Peyer's patch (tissue), 4 donors: ENCODE data around the gene VMP1. TPM values are rescaled to one million over a fixed set of nuclear protein-coding genes. Genes with fewer than 3 reads are reported as not detected.

Experiments
- DNase-seq, 3 donors: peaks; one replicate each; pipeline ENCODE4 v3.0.0-alpha.2; 2017 to 2019
- H3K27ac ChIP-seq, 4 donors: fragments of 200-600 bp; sonication (generic); one replicate each; pipeline ENCODE4 v1.5.1; 2016 to 2019
- H3K27me3 ChIP-seq, 2 donors: fragments of 200-600 bp; sonication (generic); one replicate each; pipeline ENCODE4 v1.5.1; 2019
- H3K36me3 ChIP-seq, 3 donors: fragments of 200-600 bp; sonication (generic); one replicate each; pipeline ENCODE4 v1.5.1; 2016 to 2019
- H3K4me1 ChIP-seq, 4 donors: fragments of 200-600 bp; sonication (generic); one replicate each; pipeline ENCODE4 v1.5.1; 2016 to 2019
- H3K4me3 ChIP-seq, 4 donors: fragments of 200-600 bp; sonication (generic); 1 replicate in 3 of 4; 2 replicates in 1 of 4; pipeline ENCODE4 v1.5.1; 2016 to 2019; ENCODE audit warnings: mild to moderate bottlenecking in 1 of 4
- H3K9me3 ChIP-seq, 4 donors: fragments of 200-600 bp; sonication (generic); one replicate each; pipeline ENCODE4 v1.5.1; 2016 to 2019; ENCODE audit warnings: mild to moderate bottlenecking in 1 of 4
- POLR2A ChIP-seq, 2 donors: fragments of 450-650 bp; IDR thresholded peaks; one replicate each; pipeline ENCODE4 v1.5.1; 2017; ENCODE audit warnings: antibody characterized with exemption in 2 of 2, mild to moderate bottlenecking in 2 of 2, moderate library complexity in 2 of 2
- total RNA-seq, 4 donors: library from RNA; depleted of rRNA; stranded (reverse); fragments of >200 nt; gene quantifications; one replicate each; pipeline ENCODE4 v1.1.0, GENCODE V29; 2016
- TF ChIP-seq, protein P1 (sequence below), 6 experiments: fragments of 450-650 bp in 4 of 6; fragments of 200-600 bp in 2 of 6; sonication (generic) in 1 of 6; IDR thresholded peaks; one replicate each; pipeline ENCODE4 v1.5.1; 2017 to 2019; ENCODE audit warnings: antibody characterized with exemption in 6 of 6, mild to moderate bottlenecking in 3 of 6, moderate library complexity in 1 of 6

VMP1 gene
- total RNA-seq, 4 donors from 2014 or later = 228 to 366 (median 332) TPM

GRCh38 chr17:59719526-59719925 lies 12.1 kb downstream of the VMP1 start:
- Histone ChIP-seq H3K4me3 (no peak overlapping the region), H3K27ac (no peak overlapping the region), H3K4me1 (peaks cover 0 to 16% (median 0%) of the 10 kb centered on the region in 4 donors), H3K9me3 (no peaks in the 10 kb centered on the region), H3K27me3 (no peaks in the 10 kb centered on the region), H3K36me3 (no peaks in the 10 kb centered on the region)
- no peak for DNase-seq
- TF ChIP-seq, protein P1, sequence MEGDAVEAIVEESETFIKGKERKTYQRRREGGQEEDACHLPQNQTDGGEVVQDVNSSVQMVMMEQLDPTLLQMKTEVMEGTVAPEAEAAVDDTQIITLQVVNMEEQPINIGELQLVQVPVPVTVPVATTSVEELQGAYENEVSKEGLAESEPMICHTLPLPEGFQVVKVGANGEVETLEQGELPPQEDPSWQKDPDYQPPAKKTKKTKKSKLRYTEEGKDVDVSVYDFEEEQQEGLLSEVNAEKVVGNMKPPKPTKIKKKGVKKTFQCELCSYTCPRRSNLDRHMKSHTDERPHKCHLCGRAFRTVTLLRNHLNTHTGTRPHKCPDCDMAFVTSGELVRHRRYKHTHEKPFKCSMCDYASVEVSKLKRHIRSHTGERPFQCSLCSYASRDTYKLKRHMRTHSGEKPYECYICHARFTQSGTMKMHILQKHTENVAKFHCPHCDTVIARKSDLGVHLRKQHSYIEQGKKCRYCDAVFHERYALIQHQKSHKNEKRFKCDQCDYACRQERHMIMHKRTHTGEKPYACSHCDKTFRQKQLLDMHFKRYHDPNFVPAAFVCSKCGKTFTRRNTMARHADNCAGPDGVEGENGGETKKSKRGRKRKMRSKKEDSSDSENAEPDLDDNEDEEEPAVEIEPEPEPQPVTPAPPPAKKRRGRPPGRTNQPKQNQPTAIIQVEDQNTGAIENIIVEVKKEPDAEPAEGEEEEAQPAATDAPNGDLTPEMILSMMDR (IDR thresholded peaks at IDR 0.05) = no peak
- no peak for TF ChIP-seq POLR2A (IDR thresholded peaks at IDR 0.05)

DNA sequence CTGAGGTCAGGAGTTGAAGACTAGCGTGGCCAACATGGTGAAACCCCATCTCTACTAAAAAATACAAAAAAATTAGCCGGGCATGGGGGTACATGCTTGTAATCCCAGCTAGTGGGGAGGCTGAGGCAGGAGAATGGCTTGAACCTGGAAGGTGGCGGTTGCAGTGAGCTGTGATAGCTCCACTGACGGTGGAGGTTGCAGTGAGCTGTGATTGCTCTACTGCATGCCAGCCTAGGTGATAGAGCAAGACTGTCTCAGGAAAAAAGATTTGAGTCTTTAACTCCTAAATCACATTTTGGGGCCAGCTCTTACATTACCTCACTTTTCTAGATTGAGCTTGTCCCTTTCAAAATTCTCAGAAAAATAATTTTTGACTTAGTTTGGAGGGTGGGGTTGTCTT lies 15.2 kb downstream of the VMP1 start:
- no peak for DNase-seq
- TF ChIP-seq, protein P1 (IDR thresholded peaks at IDR 0.05) = no peak
- TF ChIP-seq POLR2A (IDR thresholded peaks at IDR 0.05) = no peak
- H3K4me3 ChIP-seq = no peak overlapping the region
- peaks cover 0 to 26% (median 0%) of the 10 kb centered on the region in 4 donors for H3K4me1 ChIP-seq
- H3K27me3 ChIP-seq = no peaks in the 10 kb centered on the region
- H3K36me3 ChIP-seq = no peaks in the 10 kb centered on the region
- H3K9me3 ChIP-seq = no peaks in the 10 kb centered on the region
- peak overlapping the region in 2 of 4 donors; percentile 79 to 83 for H3K27ac ChIP-seq

DNA sequence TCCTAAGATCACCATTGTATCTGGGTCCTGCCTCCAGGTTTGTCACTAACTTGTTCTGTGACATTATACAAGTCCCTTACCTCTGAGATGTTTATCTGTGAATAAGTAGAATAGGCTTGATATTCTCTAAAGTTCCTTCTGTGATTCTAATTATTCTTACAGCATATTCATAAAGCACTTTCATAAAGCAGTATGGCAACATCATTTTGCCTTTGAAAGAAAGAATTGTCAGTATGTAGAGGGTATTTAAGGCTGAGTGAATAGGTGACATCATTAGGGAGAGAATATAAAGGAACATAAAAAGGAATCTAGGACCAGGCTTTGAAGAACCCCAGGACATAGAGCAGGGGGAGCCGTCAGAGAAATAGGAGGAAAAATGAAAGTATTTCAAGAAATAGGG lies 15.6 kb downstream of the VMP1 start:
- Histone ChIP-seq H3K27ac (peak overlapping the region in 3 of 4 donors; percentile 57 to 83 (median 79)), H3K4me1 (peaks cover 0 to 26% (median 0%) of the 10 kb centered on the region in 4 donors), H3K4me3 (peak overlapping the region in 2 of 4 donors; percentile 25 to 29), H3K36me3 (no peaks in the 10 kb centered on the region), H3K9me3 (no peaks in the 10 kb centered on the region), H3K27me3 (no peaks in the 10 kb centered on the region)
- no peak for DNase-seq
- no peak for TF ChIP-seq POLR2A (IDR thresholded peaks at IDR 0.05)
- TF ChIP-seq, protein P1 (IDR thresholded peaks at IDR 0.05) = no peak

GRCh38 chr17:59723607-59724006 lies 16.2 kb downstream of the VMP1 start:
- H3K9me3 ChIP-seq = no peaks in the 10 kb centered on the region
- H3K36me3 ChIP-seq = no peaks in the 10 kb centered on the region
- peak overlapping the region in 2 of 4 donors; percentile 25 to 29 for H3K4me3 ChIP-seq
- DNase-seq = no peak
- peaks cover 0 to 26% (median 0%) of the 10 kb centered on the region in 4 donors for H3K4me1 ChIP-seq
- H3K27ac ChIP-seq = peak overlapping the region in 3 of 4 donors; percentile 57 to 83 (median 79)
- TF ChIP-seq, protein P1 (IDR thresholded peaks at IDR 0.05) = no peak
- no peaks in the 10 kb centered on the region for H3K27me3 ChIP-seq

- TF ChIP-seq, protein P1 (IDR thresholded peaks at IDR 0.05) = no peak
- no peak for TF ChIP-seq POLR2A (IDR thresholded peaks at IDR 0.05)
- no peaks in the 10 kb centered on the region for H3K27me3 ChIP-seq
- no peak overlapping the region for H3K4me3 ChIP-seq
- DNase-seq = no peak
- no peaks in the 10 kb centered on the region for H3K9me3 ChIP-seq
- H3K27ac ChIP-seq = peak overlapping the region in 1 of 4 donors; percentile 50
- peaks cover 0 to 26% (median 0%) of the 10 kb centered on the region in 4 donors for H3K4me1 ChIP-seq
- no peaks in the 10 kb centered on the region for H3K36me3 ChIP-seq
Observed at GRCh38 chr17:59725691-59726090, 18.2 kb downstream of the VMP1 start.
